Measurements from ENCODE around the gene INPP5A.
"Not testable (repeated sequence)": the region's sequence is repeated elsewhere in the genome, so short reads cannot be mapped to it uniquely, and the experiment has no call there.

The INPP5A gene

GRCh38 chr10:132503581-132504421 lies 33.8 kb upstream of the INPP5A start:
- in situ Hi-C loops (cut with MboI; ENCODE audit: low sequenced_read_pairs), result no loop called here

GRCh38 chr10:132504501-132505272 lies 32.9 kb upstream of the INPP5A start:
- in situ Hi-C loops (cut with MboI; ENCODE audit: low sequenced_read_pairs), result no loop called here

DNA sequence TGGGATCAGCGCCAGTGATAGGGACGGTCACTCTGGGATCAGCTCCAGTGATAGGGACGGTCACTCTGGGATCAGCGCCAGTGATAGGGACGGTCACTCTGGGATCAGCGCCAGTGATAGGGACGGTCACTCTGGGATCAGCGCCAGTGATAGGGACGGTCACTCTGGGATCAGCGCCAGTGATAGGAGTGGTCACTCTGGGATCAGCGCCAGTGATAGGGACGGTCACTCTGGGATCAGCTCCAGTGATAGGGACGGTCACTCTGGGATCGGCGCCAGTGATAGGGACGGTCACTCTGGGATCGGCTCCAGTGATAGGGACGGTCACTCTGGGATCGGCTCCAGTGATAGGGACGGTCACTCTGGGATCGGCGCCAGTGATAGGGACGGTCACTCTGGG lies 32.0 kb upstream of the INPP5A start:
- in situ Hi-C loops (cut with MboI; ENCODE audit: low sequenced_read_pairs), result not testable (repeated sequence)

GRCh38 chr10:132506711-132507408 lies 30.7 kb upstream of the INPP5A start:
- in situ Hi-C loops (cut with MboI; ENCODE audit: low sequenced_read_pairs), result no loop called here

DNA sequence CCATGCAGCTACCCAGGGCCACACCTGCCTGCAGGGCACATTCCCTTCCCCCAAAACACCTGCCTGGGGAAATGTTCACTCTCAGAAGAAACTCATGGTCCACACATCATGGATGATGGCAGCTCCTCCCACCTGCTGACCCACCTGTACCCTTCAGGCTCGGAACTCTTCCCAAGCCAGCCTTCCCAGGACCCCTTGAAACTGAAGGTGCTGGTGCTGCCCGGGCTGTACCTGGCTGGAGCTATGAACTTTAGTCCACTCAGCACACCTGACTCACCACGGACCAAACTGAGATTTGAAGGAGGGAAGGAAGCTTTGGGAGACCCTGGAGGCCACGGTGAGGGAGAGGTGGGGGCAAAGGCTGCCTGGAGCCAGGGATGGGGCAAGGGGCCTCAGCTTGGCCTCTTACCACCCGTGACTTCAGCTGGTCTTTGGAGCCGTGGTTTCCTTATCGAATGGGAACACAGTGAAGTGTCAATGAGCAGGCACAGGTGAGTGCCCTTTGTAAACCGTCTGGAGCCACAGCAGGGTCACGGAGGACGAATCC lies 30.1 kb upstream of the INPP5A start:
- in situ Hi-C loops (cut with MboI; ENCODE audit: low sequenced_read_pairs), result no loop called here

- in situ Hi-C loops (cut with MboI; ENCODE audit: low sequenced_read_pairs), result no loop called here
Measured at GRCh38 chr10:132507956-132508490, 29.6 kb upstream of the INPP5A start.

DNA sequence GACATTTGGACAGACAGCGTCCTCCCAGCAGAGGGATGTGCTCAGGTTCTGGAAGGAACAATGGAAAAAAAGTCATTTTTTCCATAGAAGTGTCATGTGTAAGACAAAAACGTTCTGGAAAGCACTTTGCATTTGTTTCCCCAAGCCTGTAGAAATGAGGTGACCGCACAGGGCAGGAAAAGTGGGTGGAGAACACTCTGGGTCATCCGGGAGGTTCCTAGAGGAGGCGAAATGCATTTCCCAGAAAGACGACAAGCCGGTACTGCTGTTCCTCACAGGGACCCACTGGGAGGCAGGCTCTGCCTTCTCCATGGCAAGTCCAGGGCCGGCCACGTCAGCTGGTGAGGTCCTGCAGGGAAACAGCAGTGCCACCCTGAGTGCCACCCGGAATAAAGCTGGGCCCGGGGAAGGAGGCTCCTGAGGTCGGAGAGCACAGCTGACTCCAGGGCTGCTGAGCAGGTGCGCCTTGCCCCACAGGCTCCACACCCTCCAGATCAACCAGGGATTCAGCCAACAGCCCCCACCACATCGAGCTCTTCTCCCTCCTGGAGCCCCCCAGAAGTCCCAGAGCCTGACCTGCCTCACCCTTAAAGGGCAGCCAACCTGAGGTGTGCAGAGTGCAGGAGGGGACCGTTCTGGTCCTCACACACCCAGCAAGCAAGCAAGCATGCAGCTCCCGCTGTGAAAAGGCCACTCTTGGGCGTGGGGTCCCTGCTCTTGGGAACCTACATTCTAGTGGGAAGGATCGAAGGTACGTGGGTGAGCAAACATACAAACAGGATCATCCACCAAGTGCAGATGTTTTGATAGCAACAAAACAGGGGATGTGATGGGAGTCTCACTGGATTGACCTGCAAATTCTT lies 28.8 kb upstream of the INPP5A start:
- in situ Hi-C loops (cut with MboI; ENCODE audit: low sequenced_read_pairs), result no loop called here

- in situ Hi-C loops (cut with MboI; ENCODE audit: low sequenced_read_pairs), result no loop called here
Measured at GRCh38 chr10:132509506-132510173, 27.9 kb upstream of the INPP5A start.

DNA sequence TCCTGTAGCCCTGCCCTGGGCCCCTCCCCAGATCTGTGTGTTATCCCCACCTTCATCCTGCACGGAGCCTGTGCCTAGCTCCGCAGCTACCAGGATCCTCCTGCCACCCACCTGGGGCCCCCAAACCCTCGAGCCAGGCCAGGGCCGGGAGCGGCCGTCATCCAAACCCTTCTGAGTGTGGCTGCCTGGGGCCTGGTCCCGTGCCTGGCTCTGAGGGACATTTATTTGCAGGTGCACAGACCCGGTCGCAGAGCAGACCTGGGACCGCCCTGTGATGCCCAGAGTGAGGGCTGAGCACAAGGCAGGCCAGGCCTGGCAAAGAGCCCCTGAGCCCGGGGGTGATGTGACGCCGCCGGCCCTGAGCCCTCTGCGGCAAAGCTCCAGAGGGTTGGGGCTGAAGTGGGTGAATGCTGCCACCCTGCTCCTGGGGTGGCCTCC lies 27.4 kb upstream of the INPP5A start:
- in situ Hi-C loops (cut with MboI; ENCODE audit: low sequenced_read_pairs), result no loop called here

DNA sequence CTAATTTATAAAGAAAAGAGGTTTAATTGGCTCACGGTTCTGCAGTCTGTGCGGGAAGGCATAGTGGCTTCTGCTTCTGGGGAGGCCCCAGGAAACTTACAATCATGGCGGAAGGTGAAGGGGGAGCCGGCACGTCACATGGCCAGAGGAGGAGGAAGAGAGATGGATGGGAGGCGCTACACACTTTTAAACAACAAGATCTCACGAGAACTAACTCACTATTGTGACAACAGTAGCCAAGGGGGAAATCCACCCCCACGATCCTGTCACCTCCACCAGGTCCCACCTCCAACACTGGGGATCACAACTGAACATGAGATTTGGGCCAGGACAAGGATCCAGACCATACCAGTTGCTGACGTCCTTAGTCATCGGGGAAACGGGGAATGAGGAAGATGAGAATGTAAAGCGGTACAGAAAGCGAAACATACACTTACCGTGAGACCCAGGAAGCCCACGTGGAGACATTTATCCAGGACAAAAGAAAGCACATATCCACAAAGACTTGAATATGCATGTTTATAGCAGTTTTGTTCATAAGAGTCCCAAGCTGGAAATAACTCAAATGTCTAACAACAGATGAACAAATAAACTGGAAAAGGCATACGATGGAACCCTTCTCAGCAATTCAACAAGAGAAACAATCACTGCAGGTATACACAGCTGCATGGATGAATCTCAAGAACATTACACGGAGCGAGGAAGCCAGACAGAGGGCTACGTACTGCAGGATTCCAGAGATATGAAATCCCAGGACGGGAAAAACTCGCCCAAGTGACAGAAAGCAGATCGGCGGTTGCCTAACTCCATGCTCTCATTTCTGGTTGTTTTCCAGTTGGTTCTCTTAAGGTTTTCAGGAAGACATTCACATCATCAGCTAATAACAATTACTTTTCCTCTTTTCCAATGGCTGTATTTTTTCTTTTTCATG lies 26.2 kb upstream of the INPP5A start:
- in situ Hi-C loops (cut with MboI; ENCODE audit: low sequenced_read_pairs), result no loop called here

- in situ Hi-C loops (cut with MboI; ENCODE audit: low sequenced_read_pairs), result no loop called here
Measured at GRCh38 chr10:132512052-132512442, 25.5 kb upstream of the INPP5A start.

- in situ Hi-C loops (cut with MboI; ENCODE audit: low sequenced_read_pairs), result no loop called here
Measured at GRCh38 chr10:132512693-132513345, 24.8 kb upstream of the INPP5A start.

- in situ Hi-C loops (cut with MboI; ENCODE audit: low sequenced_read_pairs), result no loop called here
Measured at GRCh38 chr10:132514821-132515520, 22.6 kb upstream of the INPP5A start.

- in situ Hi-C loops (cut with MboI; ENCODE audit: low sequenced_read_pairs), result no loop called here
Measured at GRCh38 chr10:132515811-132516726, 21.5 kb upstream of the INPP5A start.

DNA sequence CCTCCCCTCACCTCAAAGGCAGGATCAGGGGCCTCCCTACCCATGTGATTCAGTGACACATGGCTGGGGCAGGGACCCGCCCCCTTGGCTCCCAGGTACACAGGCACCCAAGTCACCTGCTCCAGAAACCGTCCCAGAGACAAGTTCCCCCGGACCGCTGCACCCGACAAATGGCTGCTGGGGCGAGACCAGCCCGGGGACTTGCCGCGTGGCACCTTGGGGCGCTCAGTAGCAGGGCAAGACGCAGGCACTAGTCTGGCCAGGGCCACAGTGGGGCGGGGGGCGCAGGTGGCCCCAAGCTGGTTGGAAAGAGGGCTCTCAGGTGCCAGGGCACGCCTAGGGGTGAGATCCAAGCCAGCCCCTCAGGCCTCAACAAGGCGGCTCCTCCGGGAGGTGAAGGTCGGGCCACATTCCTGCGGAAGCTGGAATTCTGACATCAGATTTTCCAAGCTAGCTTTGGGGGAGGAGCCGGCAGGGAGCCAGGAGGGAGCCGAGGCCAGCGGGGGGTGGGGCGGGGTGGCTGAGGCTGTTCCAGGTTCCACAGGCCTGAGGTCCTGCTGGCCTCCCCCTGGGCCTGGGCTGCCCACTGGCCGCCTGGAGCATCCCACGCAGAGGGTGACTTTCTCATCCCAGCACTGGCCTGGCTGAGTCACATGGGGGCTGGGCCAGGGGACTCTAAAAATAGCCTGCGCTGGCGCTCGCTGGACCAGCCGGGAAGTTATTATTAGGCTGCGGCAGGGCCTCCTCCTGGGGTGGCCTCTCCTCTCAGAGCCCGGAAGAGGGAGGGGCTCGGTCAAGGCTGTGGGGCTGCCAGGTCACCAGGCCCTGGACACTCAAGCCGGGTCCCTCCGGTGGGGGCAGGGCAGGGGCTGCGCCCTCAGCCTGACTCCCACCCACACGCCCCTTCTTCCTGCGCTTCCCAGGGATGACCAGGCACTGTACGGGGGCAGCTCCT lies 20.5 kb upstream of the INPP5A start:
- in situ Hi-C loops (cut with MboI; ENCODE audit: low sequenced_read_pairs), result no loop called here

Data from HL-60/S4 treated with phorbol 12-myristate 13-acetate at 8.2 ng/mL for 4 days and 3 days (cell line).